GM19025 (cell line): ENCODE results near the gene GCHFR.

ENCODE experiments used
- ATAC-seq: cut with Tn5 transposase; IDR thresholded peaks from one replicate; pipeline ENCODE4 v1.9.1; 2021; ENCODE audit warnings: mild to moderate bottlenecking, low read depth, moderate library complexity; ENCODE audit not compliant: unreplicated experiment

GCHFR gene

DNA sequence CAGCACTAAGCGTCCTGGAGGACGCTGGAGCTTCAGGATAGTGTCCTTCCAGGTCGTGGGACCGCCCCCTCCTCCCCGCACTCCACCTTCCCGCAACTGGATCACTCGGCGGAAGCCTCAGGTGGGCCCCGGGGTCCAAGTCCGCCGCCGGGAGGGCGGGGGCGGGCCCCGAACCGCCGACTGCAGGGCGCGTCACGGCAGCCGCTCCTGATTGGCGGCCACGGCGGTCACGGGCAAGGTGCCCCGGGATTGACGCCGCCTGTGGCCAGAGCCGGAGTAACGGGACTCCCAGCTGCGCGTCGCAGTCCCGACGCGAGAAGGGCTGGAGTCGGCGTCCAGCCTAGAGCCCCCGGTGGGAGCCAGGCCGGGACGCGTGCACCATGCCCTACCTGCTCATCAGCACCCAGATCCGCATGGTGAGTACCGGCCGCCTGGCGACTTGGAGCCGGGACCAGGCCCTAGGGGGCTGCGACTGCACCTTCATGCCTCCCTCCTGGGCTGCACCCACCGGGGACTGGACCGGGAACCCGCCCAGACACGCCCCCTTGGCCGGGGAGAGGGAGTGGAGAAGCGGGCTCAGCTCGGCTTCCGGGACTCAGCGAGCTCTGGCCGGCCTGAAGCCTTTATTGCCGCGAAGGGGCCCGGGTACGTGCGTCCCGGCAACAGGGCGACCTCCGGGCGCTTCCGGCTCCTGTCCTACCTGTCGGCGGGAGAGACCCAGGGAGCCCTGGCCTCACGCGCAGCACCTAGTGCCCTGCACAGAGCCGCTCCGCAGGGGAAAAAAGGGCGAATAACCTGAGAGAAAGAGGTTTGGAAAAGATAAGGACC, at the start of gene GCHFR:
Gene GCHFR (plus strand): TSS at position 268 of the 828 bp plus-strand sequence. CDS start 113 bp downstream, at position 381.
- ATAC-seq: peak; percentile 40

DNA sequence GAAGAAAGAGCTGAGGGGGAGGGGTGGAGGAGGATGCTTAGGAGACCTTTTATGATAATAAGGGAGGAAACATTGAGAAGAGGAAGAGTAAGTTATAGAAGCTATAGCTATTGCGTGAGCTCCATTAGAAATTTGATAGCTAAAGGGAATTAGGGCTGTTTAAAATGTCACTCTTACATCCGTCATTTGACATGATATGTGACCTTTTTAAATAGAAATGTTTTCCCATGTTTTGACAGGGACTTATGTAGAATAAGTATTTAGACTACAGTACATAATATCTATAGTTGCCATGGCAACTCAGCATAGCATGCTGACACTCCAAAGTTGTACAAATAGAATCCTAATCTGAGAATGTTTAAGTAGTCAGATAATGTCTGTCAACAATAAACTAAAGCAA, 49.7 kb upstream of the GCHFR start:
- ATAC-seq: no peak

DNA sequence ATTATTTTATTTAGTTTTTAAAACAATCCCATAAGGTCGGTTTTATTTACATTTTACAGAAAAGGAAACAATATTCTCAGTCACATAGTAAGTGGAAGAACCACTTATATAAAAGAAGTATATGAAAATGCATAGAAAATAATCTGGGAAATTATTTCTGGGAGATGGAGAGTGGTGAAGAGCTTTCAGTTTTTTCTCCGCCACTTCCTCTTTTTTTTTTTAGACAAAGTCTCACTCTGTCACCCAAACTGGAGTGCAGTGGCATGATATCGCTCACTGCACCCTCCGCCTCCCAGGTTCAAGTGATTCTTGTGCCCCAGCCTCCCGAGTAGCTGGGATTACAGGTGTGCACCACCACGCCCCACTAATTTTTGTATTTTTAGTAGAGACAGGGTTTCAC, 47.7 kb upstream of the GCHFR start:
- ATAC-seq: no peak

DNA sequence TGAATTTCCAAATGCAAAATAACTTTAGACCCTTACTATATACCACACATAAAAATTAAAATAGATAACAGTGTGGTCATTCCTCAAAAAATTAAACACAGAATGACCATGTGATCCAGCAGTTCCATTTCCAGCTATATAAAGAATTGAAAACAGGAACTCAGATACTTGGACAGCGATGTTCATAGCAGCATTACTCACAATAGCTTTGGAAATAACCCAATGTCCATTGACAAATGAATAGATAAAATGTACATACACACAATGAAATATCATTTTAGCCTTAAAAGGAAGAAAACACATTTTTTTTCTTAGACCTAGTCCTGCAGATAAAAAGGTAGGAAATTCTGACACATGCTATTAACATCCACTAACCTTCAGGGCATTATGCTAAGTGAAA, 42.2 kb upstream of the GCHFR start:
- ATAC-seq: no peak

DNA sequence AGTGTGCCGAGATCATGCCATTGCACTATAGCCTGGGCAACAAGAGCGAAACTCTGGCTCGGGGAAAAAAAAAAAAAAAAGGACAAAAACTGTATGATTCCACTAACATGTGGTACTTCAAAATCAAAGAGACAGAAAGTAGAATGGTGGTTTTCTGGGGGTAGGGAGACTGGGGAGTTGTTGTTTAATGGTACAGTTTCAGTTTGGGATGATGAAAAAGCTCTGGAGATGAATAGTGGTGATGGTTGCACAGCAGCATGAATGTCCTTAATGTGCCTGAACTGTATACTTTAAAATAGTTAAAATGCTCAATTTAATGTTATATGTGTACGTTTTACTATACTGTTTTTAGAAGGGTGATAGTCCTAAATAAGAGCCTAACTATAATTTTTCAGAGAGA, 41.5 kb upstream of the GCHFR start:
- no peak for ATAC-seq

DNA sequence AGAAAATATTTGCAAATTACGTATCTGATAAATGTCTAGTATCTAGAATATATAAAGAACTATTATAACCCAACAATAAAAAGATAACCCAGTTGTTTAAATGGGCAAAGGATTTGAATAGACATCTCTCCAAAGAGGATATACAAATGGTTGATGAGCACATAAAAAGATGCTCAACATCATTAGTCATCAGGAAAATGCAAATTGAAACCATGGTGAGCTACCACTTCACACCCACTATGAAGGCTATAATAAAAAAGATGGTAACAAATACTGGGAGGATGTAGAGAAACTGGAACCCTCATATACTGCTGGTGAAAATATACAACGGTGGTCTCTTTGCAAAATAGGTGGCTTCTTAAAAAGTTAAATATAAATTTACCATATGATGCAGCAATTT, 40.9 kb upstream of the GCHFR start:
- no peak for ATAC-seq

DNA sequence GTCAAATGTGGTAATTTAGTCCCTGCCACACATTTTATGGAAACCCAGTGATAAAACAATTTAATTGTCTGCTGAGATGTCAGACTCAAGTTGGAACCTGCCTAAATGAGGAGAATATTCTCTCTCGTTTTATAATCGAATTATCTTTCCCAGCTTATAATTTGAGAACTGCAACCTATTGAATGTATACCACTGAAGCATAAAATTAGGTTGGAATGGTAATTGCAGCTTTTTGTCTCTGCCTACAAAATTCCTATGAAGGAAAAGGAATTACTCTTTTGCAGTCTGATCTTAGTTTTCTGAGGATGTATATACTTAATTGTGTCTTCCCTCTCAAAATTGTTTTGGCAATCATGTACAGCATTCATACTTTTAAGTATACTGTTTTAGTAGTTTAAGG, 39.9 kb upstream of the GCHFR start:
- ATAC-seq: no peak

DNA sequence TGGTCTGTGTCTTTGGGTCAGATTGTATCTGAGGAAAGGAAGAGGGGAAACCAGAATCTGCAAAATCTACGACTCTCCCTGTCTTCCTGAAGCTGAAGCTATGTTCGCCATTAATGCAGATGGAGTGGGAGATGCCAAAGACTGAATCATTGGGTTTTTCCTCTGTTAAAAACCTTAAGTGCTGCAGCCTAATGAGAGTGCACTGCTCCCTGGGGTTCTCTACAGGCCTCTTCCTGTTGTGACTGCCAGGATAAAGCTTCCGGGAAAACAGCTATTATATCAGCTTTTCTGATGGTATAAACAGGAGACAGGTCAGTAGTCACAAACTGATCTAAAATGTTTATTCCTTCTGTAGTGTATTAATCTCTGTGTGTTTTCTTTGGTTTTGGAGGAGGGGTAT, 32.8 kb upstream of the GCHFR start:
- ATAC-seq: no peak

DNA sequence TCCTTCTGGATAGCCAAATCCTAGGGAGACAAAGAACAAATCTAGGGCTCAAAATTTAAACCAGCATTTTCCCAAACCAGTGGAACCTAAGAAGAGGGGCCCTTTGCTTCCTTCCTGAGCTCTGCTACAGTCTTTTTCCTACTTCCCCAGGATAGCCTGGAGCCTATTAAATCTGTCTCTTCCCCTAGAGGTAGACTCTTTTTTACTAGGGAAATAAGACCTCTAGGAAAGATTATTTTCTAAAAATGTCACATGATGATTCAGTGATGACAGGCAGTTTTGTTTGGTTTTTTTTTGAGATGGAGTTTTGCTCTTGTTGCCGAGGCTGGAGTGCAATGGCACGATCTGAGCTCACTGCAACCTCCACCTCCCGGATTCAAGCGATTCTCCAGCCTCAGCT, 27.3 kb upstream of the GCHFR start:
- no peak for ATAC-seq

DNA sequence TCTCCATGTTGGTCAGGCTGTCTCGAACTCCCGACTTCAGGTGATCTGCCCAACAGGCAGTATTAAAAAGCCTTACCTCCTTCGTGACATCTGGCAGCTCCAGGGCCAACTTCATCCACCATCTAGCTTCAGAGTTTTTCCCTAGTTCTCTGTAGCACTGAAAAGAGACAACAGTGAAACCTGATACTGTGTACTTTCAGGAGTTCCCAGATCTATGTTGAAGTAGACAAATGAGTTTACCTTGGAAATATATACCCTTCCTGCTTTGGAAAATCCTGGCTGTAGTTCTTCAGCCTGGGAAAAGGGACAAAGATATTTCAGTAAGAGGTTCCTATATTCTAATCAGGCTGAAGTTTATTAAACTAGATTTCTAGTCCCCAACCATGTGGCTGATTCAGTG, 26.8 kb upstream of the GCHFR start:
- no peak for ATAC-seq

DNA sequence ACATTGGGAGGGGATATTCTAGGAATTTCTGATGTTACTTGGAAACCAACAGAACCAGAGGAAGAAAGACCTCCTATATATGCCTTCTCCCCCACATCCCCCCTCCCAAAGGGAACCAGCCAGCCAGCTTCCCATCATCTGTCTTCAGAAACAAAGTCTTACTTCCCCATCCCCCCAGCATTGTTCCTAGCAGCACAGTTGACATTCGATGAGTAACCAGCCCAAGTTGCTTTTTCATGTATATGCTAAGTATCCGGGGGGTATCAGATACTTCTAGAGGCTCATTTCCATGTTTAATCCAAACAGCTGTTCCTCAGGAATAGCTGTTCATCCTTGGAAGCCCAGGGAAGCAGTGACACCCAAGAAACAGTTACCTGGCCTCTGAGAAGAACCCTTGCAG, 24.8 kb upstream of the GCHFR start:
- no peak for ATAC-seq

DNA sequence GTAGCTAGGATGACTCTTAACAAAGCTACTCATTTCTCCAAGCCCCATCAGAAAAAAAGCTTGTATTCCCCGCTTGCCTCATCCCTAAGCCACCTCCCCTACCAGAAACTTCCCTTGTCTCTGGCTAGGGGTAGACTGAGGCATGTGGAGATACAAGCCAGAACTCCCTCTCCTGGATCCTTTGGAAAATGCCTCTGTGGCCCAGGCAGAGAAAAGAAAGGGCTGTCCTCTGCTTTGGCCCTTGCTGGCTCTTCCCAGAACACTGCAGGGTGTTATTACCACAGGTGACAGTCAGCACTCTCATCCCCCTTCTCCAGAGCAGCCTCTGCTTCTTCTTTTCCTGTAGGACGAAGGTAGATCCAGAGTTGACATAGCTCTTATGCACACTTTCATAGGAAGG, 24.0 kb upstream of the GCHFR start:
- ATAC-seq: no peak

DNA sequence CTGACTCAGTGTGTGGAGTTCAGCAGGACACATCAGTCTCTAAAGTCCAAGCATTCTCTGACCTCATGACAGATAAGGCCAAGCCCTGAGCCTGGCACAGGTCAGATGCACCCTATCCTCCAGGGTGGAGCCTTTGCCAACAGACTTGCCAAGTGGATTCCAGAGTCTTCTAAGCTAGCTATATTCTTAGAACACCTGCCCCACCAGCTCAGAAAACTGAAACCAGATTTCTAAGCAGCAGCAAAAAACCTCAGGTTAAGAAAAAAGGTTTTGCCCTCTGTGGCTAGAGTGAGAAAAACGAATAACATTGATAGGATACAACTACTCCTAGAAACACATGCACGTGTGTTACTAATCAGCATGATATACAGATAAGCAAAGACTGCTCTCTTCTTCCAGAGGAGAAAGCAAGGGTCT, 20.4 kb upstream of the GCHFR start:
- ATAC-seq: no peak

DNA sequence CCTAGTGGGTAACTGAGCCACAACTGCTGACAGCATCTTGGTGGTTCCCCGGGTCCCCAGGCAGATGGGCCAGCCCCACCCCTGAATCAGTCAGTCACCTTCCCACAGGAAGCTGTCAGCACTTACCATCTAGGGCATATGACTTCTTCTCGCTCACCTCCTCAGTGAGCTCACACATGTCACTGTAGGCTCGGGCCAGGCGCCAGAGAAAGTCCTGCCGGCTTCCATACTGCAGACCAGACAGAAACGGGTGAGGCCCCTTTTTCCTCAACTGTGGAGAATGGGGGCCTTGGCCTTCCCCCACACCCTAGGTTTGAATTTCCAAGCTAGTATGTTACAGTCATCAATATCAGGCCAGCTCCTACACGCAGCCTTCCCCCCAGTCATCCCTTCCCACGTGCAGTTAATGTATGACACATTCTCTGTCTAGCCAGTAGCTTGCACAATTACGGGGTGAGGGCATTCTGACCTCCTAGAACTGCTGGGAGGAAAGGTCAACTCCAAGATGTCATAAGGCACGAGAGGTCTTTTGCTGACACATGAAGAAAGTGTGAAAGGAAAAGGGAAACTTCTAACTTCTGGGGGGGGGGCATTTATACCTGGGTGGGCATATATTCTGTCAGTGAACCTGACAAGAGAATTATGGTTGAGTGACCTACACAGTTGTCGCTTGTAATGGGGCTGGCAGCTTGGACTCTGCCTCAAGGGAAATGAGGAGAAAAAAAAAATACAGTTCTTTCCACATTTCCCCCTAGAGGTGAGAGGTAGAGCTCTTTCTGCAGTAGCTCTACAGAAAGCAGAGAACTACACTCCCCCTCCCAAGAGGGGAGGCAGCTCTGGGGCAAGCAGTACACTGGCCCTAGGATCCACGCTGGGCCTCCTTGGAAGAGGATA, 19.7 kb upstream of the GCHFR start:
- no peak for ATAC-seq

DNA sequence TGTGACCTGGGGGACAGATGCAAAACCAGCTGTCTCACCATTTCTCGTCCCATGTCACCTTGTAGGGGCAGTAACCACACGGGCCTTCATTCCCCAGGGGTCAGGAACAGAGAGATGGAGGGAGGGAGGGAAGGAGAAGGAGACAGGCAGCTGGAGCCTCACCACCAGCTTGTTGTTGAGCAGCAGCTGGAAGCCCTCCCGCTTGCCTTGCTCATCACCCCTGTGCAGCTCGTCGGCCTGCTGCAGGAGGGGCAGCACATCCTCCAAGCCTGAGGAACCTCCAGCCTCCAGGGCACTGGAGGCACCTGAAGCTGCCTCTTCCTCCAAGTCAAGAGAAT, 19.1 kb upstream of the GCHFR start:
- ATAC-seq: no peak

DNA sequence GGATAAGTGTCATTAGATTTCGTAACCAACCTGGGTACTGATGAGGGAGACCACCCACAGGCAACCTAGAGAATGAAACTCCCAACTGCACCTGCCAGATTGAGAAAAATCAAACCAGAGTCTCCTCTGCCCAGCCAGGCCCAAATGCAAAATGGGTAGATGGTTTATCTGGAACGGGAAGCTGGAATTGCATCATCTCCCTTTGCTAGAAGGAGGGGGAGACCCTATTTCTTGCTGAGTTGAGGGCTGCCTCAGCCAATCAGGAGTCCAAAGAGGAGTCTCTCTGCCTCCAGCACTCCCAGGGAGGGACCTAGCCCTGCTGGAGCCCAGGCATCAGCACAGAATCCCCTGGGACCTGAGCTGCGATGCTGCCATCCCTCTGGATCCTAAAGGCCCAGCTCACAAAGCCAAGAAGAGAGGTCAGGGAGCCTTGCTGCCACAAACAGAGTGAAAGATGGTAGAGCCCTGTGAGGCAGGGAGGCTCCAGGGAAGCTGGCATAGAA, 16.9 kb upstream of the GCHFR start:
- ATAC-seq: no peak

DNA sequence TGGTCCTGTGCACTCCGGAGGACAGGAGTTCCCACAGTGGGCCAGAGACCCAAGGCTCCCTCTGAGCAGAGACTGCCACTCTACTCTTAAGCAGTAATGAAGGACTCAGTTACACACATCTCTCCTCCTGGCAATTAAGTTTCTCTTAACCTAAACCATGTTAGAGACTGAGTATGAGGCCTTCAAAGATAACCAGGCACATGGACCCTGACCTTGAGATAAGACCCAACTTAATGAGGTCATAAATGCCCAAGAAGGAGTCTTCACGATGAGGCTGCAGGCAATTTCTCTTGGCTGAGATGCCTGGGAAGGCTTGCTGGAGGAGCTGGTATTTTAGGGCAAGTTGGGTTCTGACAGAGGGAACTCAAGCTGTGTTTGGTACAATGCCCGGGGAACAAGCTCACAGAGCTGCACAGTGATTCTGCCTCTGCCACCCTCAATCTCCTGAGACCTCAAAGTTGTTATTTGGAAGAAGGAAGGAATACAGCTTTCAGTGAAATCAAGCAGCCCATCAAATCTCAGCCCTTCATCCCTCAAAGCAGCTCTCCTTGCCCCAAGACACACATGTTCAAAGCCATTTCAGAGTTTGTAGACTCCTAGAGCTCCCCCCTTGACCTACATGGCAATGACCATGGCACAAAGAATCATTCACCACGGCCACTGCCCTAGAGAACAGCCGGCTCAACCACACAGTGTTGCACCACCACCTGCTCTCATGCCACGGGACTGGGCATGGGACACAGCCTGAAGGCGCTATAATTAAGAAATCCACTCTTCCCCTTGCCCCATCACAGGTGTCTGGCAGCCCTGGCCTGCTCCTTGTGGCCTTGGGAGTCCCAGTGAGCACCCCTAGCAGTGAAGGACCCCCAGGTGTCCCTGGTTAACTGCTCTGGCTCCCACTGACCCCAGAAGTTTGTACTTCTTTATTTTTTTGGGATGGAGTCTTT, 15.9 kb upstream of the GCHFR start:
- ATAC-seq: no peak

DNA sequence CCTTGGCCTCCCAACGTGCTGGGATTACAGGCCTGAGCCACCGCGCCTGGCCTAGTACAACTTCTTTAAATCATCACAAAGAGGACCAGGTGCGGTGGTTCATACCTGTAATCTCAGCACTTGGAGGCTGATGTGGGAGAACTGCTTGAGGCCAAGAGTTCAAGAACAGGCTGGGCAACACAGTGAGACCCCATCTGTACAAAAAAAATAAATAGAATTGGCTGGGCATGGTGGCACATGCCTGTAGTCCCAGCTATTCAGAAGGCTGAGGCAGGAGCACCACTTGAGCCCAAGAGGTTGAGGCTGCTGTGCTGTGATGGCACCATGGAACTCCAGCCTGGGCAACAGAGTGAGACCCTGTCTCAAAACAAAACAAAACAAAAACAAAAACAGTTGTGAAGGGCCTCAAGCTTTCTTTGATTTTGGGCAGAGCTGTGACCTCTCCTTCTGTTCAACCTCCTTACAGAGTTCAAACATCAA, 14.7 kb upstream of the GCHFR start:
- ATAC-seq: no peak

DNA sequence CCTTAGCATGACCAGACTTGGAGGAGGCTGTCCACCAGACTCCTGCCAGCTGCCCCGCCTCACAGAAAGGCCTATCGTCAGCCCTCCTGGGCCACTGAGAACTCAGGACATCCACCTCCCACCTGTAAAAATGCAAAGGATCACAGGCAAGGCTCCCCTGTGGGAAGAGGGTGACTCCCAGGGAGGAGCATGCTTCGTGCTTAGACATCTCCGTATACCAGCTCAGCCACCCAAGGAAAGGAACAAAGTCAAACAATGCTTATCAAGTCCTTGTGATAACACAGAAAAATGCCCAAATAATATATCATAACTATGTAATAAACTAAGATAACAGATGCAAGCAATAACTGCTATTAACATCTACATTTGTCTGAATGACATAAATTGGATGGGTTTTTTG, 13.0 kb upstream of the GCHFR start:
- ATAC-seq: no peak

DNA sequence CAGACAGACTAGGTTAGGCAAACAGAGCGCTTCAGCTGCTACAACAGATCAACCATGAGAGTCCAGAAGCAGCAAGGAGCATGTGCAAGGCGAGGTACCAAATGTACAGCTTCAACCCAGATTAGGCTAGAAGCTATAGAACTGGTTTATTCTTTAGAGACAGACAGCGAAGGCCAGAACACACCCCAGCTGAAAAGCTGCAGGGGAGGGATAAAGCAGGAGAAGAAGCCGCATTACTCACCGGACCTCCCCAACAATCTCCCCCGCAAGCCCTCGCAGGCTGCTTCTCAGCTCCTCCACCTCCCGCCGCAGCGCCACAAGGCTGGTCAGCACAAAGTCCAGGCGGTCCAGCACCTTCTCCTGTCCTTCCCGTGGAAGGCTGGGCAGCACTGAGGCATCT, 12.1 kb upstream of the GCHFR start:
- no peak for ATAC-seq

DNA sequence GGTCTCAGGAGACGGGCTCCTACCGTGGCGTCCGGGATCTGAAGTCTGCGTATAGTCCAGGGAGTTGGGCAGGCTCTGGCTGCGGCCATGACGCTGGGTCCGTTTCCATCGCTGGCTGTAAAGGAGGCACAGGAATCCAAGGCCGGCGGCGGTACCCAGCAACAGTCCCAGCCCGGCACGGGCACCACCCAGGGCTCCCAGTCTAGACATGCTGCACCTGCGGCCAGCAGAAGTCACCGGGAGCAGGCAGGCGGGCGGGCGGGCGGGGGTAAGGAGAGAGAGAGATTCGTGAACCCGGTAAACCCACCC, 9.3 kb upstream of the GCHFR start:
- ATAC-seq: no peak
